ENCODE measurements around the gene NOS3. TPM values are rescaled to one million over a fixed set of nuclear protein-coding genes. Genes with fewer than 3 reads are reported as not detected.

Gene NOS3
- total and polyA plus RNA-seq, 9 of the 15 experiments (the other 6 are each of a cell fraction or from before 2014, with no cell fraction given): 1.1 to 121 (median 23.6) TPM

DNA sequence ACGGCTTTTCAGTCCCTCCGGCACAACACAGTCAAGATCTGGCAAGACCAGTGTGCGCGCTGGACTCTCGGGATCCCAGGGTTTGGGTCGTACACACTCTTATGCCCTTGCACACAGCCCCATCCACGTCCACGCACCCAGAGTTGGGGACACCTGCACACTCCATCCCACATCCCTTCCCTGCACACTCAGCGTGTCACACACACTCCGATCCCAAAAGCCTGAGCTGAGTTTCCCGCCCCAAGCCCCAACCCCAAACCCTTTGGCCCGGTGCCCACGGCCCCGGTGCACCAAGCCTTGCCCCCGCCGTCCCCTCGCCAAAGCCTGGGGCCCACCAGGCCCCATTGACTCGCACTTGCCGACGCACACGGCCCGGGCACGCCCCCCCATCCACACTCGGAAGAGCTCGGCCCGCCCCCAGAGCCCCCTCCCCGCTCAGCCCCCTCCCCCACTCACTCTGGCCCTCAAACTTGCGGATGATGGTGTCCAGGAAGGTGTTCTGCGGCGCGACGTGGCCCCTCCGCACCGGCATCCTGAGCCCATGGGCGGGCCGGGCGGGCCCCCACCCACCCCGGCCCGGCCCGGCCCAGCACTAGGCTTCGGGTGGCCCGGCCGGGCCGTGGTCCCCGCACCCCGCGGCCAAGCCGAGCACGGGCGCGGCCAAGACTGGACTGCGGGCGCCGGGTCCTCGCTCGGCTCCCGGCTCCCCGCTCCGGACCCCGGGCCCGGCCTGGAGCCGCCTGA is 13.3 kb upstream of the NOS3 start (continued):
- TF ChIP-seq, protein P1, sequence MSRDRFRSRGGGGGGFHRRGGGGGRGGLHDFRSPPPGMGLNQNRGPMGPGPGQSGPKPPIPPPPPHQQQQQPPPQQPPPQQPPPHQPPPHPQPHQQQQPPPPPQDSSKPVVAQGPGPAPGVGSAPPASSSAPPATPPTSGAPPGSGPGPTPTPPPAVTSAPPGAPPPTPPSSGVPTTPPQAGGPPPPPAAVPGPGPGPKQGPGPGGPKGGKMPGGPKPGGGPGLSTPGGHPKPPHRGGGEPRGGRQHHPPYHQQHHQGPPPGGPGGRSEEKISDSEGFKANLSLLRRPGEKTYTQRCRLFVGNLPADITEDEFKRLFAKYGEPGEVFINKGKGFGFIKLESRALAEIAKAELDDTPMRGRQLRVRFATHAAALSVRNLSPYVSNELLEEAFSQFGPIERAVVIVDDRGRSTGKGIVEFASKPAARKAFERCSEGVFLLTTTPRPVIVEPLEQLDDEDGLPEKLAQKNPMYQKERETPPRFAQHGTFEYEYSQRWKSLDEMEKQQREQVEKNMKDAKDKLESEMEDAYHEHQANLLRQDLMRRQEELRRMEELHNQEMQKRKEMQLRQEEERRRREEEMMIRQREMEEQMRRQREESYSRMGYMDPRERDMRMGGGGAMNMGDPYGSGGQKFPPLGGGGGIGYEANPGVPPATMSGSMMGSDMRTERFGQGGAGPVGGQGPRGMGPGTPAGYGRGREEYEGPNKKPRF (IDR thresholded peaks at IDR 0.05; ENCODE audit: low read depth, low read length): no peak
- TF ChIP-seq NFIC (IDR thresholded peaks at IDR 0.05): peak; percentile 89
- 0 out of 2 replicates have a peak, but pooled peaks have one; percentile 56 for TF ChIP-seq SRSF3 (IDR thresholded peaks at IDR 0.05; ENCODE audit: insufficient read depth, low read length)
- 0 out of 4 replicates have a peak, but pooled peaks of 1 of the 2 experiments have one; percentile 62 for TF ChIP-seq SIN3A (IDR thresholded peaks at IDR 0.05; ENCODE audit: borderline replicate concordance in 2 of 2, control insufficient read depth in 1 of 2, low read depth in 2 of 2, low read length in 2 of 2)

DNA sequence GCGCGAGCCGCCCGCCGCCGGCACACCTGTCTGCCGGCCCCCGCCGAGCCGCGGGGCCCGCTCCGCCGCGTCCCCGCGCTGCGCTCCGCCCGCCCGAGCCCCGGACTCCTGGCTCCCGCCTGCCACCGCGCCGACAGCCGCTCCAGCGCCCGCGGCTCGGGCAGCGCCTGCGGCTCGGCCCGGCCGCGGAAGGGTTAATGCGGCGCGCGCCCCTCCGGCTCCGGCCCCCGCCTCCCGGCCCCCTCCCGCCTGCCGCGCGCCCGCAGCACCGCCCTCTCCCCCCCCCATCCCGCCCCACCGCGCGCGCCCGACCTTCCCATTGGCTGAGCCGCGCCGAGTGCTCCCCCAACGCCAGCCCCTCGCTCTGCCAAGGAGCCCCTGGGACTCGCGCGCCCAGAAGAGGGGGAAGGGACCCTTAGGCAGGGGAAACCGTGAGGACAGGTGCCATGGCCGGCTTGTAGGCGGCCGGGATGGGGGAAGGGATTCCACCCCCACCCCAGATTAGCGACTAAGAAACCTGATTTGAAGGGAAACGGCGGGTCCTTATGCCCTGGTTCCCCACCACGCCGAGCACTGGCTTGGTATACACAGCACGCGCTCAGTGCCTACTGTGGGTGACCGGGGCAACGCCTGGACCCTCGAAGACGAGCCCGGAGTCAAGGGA is 12.6 kb upstream of the NOS3 start, which contains the start of gene KCNH2:
TSS of gene KCNH2 (minus strand) at position 196 of the 664 bp plus-strand sequence. CDS start 408 bp downstream, outside the sequence.
- peak within 1 kb of the TSS; percentile 34 for H3K27ac ChIP-seq (ENCODE audit: extremely low read depth, low read depth, low read length)
- H3K4me1 ChIP-seq (replicated peaks in 1 of 2; ENCODE audit: control insufficient read depth in 2 of 2, insufficient read depth in 2 of 2, low read length in 2 of 2): peaks cover 37 to 71% of the 10 kb centered on the region in 2 experiments
- peaks cover 28% of the 10 kb centered on the region for H3K79me2 ChIP-seq (ENCODE audit: control insufficient read depth, insufficient read depth, low read length)
- in situ Hi-C loops (cut with MboI) (no loop called here), intact Hi-C loops (cut with micrococcal nuclease) (no loop called here)
- CTCF ChIA-PET (ENCODE audit: low intra/inter-chr PET ratio): interaction anchor here (0.8 to 1.0 kb wide), 2 partner anchors 10 to 141 kb away, joined by 3 to 5 read pairs; no protein-coding TSS in a partner anchor
- FAIRE-seq: no peak
- under 1% methylated on average over 52 of the region's 81 CpGs for WGBS (ENCODE audit: insufficient coverage, low coverage, missing lambda C conversion rate)
- no peaks in the 10 kb centered on the region for H3K9me3 ChIP-seq (replicated peaks; ENCODE audit: control insufficient read depth, insufficient read depth, low read depth, low read length)
- peaks cover 23 to 29% of the 10 kb centered on the region in 2 experiments for H3K27me3 ChIP-seq (ENCODE audit: control insufficient read depth in 2 of 2, insufficient read depth in 2 of 2, low read length in 2 of 2)
- H4K20me1 ChIP-seq (replicated peaks; ENCODE audit: control insufficient read depth, insufficient read depth, low read length): peaks cover 9% of the 10 kb centered on the region; the same call in 1 of the 2 replicates
- POLR2A ChIA-PET: interaction anchor here (0.6 to 1.6 kb wide), 6 partner anchors 9 to 66 kb away, joined by 3 to 10 read pairs (median 3); no protein-coding TSS in a partner anchor
- peak within 1 kb of the TSS; percentile 57 to 90 for H3K9ac ChIP-seq (ENCODE audit: insufficient read depth in 1 of 2, low read depth in 2 of 2, low read length in 2 of 2)
- peak; percentile 33 for ATAC-seq
- H3K4me2 ChIP-seq (ENCODE audit: insufficient read depth, low read length): peak within 1 kb of the TSS; percentile 94
- peak within 1 kb of the TSS; percentile 45 for H3K4me3 ChIP-seq
- BruUV-seq (replicated peaks): no TSS peak
- H3K9me1 ChIP-seq (ENCODE audit: control insufficient read depth, insufficient read depth, low read length): no peaks in the 10 kb centered on the region
- H3K36me3 ChIP-seq (ENCODE audit: control insufficient read depth, insufficient read depth, low read length): peaks cover 9% of the 10 kb centered on the region; the same call in 1 of the 3 replicates
- H2AFZ ChIP-seq (ENCODE audit: low read depth, low read length): peak within 1 kb of the TSS; percentile 90
- peak; percentile 84 to 99 (median 98) for DNase-seq (ENCODE audit: extremely low read depth in 1 of 4, low spot score in 3 of 4)
- TF ChIP-seq, protein P2, sequence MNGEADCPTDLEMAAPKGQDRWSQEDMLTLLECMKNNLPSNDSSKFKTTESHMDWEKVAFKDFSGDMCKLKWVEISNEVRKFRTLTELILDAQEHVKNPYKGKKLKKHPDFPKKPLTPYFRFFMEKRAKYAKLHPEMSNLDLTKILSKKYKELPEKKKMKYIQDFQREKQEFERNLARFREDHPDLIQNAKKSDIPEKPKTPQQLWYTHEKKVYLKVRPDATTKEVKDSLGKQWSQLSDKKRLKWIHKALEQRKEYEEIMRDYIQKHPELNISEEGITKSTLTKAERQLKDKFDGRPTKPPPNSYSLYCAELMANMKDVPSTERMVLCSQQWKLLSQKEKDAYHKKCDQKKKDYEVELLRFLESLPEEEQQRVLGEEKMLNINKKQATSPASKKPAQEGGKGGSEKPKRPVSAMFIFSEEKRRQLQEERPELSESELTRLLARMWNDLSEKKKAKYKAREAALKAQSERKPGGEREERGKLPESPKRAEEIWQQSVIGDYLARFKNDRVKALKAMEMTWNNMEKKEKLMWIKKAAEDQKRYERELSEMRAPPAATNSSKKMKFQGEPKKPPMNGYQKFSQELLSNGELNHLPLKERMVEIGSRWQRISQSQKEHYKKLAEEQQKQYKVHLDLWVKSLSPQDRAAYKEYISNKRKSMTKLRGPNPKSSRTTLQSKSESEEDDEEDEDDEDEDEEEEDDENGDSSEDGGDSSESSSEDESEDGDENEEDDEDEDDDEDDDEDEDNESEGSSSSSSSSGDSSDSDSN (IDR thresholded peaks at IDR 0.05; ENCODE audit: borderline replicate concordance in 1 of 2, low read depth in 2 of 2, low read length in 2 of 2): peak in 1 of 2 experiments; percentile 48; a peak in 1 of 4 replicates
- TF ChIP-seq FOXM1 (IDR thresholded peaks at IDR 0.05; ENCODE audit: low read depth) (no peak), FOXM1 (CRISPR knock-in tag; IDR thresholded peaks at IDR 0.05; ENCODE audit: low read depth) (0 out of 2 replicates have a peak, but pooled peaks have one; percentile 42), ELF2 (CRISPR knock-in tag; IDR thresholded peaks at IDR 0.05) (no peak; the same call in 1 of the 2 replicates)

Measured in K562 (cell line).